ENCODE data around the gene SPAG6. TPM values are rescaled to one million over a fixed set of nuclear protein-coding genes. Genes with fewer than 3 reads are reported as not detected.

The SPAG6 gene
- total RNA-seq, 2 experiments from 2014 or later, result 1.2 to 1.4 TPM

GRCh38 chr10:22453948-22454591 lies 108.8 kb downstream of the SPAG6 start:
- H3K27ac Mint-ChIP-seq, result no peak overlapping the region
- H3K36me3 Mint-ChIP-seq (ENCODE audit: low read depth), result no peaks in the 10 kb centered on the region
- DNase-seq, result no peak
- no peaks in the 10 kb centered on the region for H3K9me3 Mint-ChIP-seq
- POLR2A ChIA-PET, result interaction anchor here (2.2 kb wide), 1 partner anchor 18 kb away, joined by 8 read pairs; no protein-coding TSS in a partner anchor
- CTCF ChIA-PET, result interaction anchor here (0.6 kb wide), 1 partner anchor 91 kb away, joined by 3 read pairs; no protein-coding TSS in a partner anchor
- peaks cover 9% of the 10 kb centered on the region for H3K4me1 Mint-ChIP-seq
- no peaks in the 10 kb centered on the region for H3K27me3 Mint-ChIP-seq
- H3K4me3 Mint-ChIP-seq, result no peak overlapping the region

GRCh38 chr10:22454634-22455033 lies 109.3 kb downstream of the SPAG6 start:
- Mint-ChIP-seq H3K4me1 (peaks cover 9% of the 10 kb centered on the region), H3K27me3 (no peaks in the 10 kb centered on the region), H3K4me3 (no peak overlapping the region), H3K27ac (no peak overlapping the region), H3K36me3 (ENCODE audit: low read depth) (no peaks in the 10 kb centered on the region), H3K9me3 (no peaks in the 10 kb centered on the region)
- ChIA-PET POLR2A (interaction anchor here (2.2 kb wide), 1 partner anchor 18 kb away, joined by 8 read pairs; no protein-coding TSS in a partner anchor), CTCF (interaction anchor here (0.6 kb wide), 1 partner anchor 91 kb away, joined by 3 read pairs; no protein-coding TSS in a partner anchor)
- DNase-seq, result no peak

GRCh38 chr10:22455068-22455857 lies 110.0 kb downstream of the SPAG6 start:
- DNase-seq, result no peak
- ChIA-PET CTCF (interaction anchor here (0.6 kb wide), 1 partner anchor 90 kb away, joined by 3 read pairs; no protein-coding TSS in a partner anchor), POLR2A (interaction anchor here (2.2 kb wide), 1 partner anchor 19 kb away, joined by 8 read pairs; no protein-coding TSS in a partner anchor)
- H3K27ac Mint-ChIP-seq, result no peak overlapping the region
- peaks cover 9% of the 10 kb centered on the region for H3K4me1 Mint-ChIP-seq
- no peaks in the 10 kb centered on the region for H3K27me3 Mint-ChIP-seq
- no peak overlapping the region for H3K4me3 Mint-ChIP-seq
- no peaks in the 10 kb centered on the region for H3K36me3 Mint-ChIP-seq (ENCODE audit: low read depth)
- H3K9me3 Mint-ChIP-seq, result no peaks in the 10 kb centered on the region

GRCh38 chr10:22456486-22456885 lies 111.2 kb downstream of the SPAG6 start:
- Mint-ChIP-seq H3K4me1 (peaks cover 9% of the 10 kb centered on the region), H3K36me3 (ENCODE audit: low read depth) (no peaks in the 10 kb centered on the region), H3K4me3 (no peak overlapping the region), H3K27ac (no peak overlapping the region), H3K27me3 (no peaks in the 10 kb centered on the region), H3K9me3 (no peaks in the 10 kb centered on the region)
- DNase-seq, result no peak
- ChIA-PET CTCF (no interaction called here), POLR2A (interaction anchor here (2.2 kb wide), 1 partner anchor 20 kb away, joined by 8 read pairs; no protein-coding TSS in a partner anchor)

- no peak for DNase-seq
- Mint-ChIP-seq H3K36me3 (ENCODE audit: low read depth) (no peaks in the 10 kb centered on the region), H3K9me3 (no peaks in the 10 kb centered on the region), H3K4me3 (no peak overlapping the region), H3K4me1 (peaks cover 9% of the 10 kb centered on the region), H3K27ac (no peak overlapping the region), H3K27me3 (no peaks in the 10 kb centered on the region)
- ChIA-PET CTCF (no interaction called here), POLR2A (interaction anchor here (1.5 kb wide), 1 partner anchor 22 kb away, joined by 4 read pairs; no protein-coding TSS in a partner anchor)
These were observed 113.2 kb downstream of the SPAG6 start for GRCh38 chr10:22458272-22459038.

- ChIA-PET CTCF (no interaction called here), POLR2A (interaction anchor here (1.5 kb wide), 1 partner anchor 23 kb away, joined by 4 read pairs; no protein-coding TSS in a partner anchor)
- DNase-seq, result no peak
- peaks cover 9% of the 10 kb centered on the region for H3K4me1 Mint-ChIP-seq
- no peak overlapping the region for H3K4me3 Mint-ChIP-seq
- no peaks in the 10 kb centered on the region for H3K27me3 Mint-ChIP-seq
- H3K9me3 Mint-ChIP-seq, result no peaks in the 10 kb centered on the region
- no peak overlapping the region for H3K27ac Mint-ChIP-seq
- H3K36me3 Mint-ChIP-seq (ENCODE audit: low read depth), result no peaks in the 10 kb centered on the region
These were observed 114.2 kb downstream of the SPAG6 start for GRCh38 chr10:22459496-22459895.

- no peaks in the 10 kb centered on the region for H3K27me3 Mint-ChIP-seq
- no peak overlapping the region for H3K4me3 Mint-ChIP-seq
- DNase-seq, result no peak
- CTCF ChIA-PET, result no interaction called here
- no peaks in the 10 kb centered on the region for H3K36me3 Mint-ChIP-seq (ENCODE audit: low read depth)
- no peak overlapping the region for H3K27ac Mint-ChIP-seq
- POLR2A ChIA-PET, result interaction anchor here (0.8 kb wide), 1 partner anchor 120 kb away, joined by 3 read pairs; no protein-coding TSS in a partner anchor
- H3K4me1 Mint-ChIP-seq, result peaks cover 5% of the 10 kb centered on the region
- H3K9me3 Mint-ChIP-seq, result no peaks in the 10 kb centered on the region
These were observed 114.8 kb downstream of the SPAG6 start for GRCh38 chr10:22460101-22460500.

- H3K4me1 Mint-ChIP-seq, result no peaks in the 10 kb centered on the region
- H3K27me3 Mint-ChIP-seq, result no peaks in the 10 kb centered on the region
- H3K36me3 Mint-ChIP-seq (ENCODE audit: low read depth), result no peaks in the 10 kb centered on the region
- H3K27ac Mint-ChIP-seq, result no peak overlapping the region
- no peaks in the 10 kb centered on the region for H3K9me3 Mint-ChIP-seq
- DNase-seq, result no peak
- POLR2A ChIA-PET, result interaction anchor here (0.8 kb wide), 1 partner anchor 120 kb away, joined by 3 read pairs; no protein-coding TSS in a partner anchor
- no peak overlapping the region for H3K4me3 Mint-ChIP-seq
- CTCF ChIA-PET, result no interaction called here
These were observed 115.5 kb downstream of the SPAG6 start for GRCh38 chr10:22460531-22461403.

- no peaks in the 10 kb centered on the region for H3K27me3 Mint-ChIP-seq
- no peaks in the 10 kb centered on the region for H3K4me1 Mint-ChIP-seq
- H3K4me3 Mint-ChIP-seq, result no peak overlapping the region
- POLR2A ChIA-PET, result no interaction called here
- no peaks in the 10 kb centered on the region for H3K36me3 Mint-ChIP-seq (ENCODE audit: low read depth)
- H3K9me3 Mint-ChIP-seq, result no peaks in the 10 kb centered on the region
- H3K27ac Mint-ChIP-seq, result no peak overlapping the region
- CTCF ChIA-PET, result no interaction called here
- DNase-seq, result no peak
These were observed 116.6 kb downstream of the SPAG6 start for GRCh38 chr10:22461891-22462290.

- Mint-ChIP-seq H3K9me3 (no peaks in the 10 kb centered on the region), H3K27me3 (no peaks in the 10 kb centered on the region), H3K36me3 (ENCODE audit: low read depth) (no peaks in the 10 kb centered on the region), H3K4me3 (no peak overlapping the region), H3K27ac (no peak overlapping the region), H3K4me1 (no peaks in the 10 kb centered on the region)
- DNase-seq, result no peak
- ChIA-PET POLR2A (no interaction called here), CTCF (no interaction called here)
These were observed 118.0 kb downstream of the SPAG6 start for GRCh38 chr10:22463255-22463654.

- Mint-ChIP-seq H3K4me1 (no peaks in the 10 kb centered on the region), H3K9me3 (no peaks in the 10 kb centered on the region), H3K36me3 (ENCODE audit: low read depth) (no peaks in the 10 kb centered on the region), H3K4me3 (no peak overlapping the region), H3K27ac (no peak overlapping the region), H3K27me3 (peaks cover 7% of the 10 kb centered on the region)
- POLR2A ChIA-PET, result no interaction called here
- no peak for DNase-seq
- CTCF ChIA-PET, result no interaction called here
These were observed 119.8 kb downstream of the SPAG6 start for GRCh38 chr10:22464966-22465629.
